ENCODE data around the gene ETV3. TPM values are rescaled to one million over a fixed set of nuclear protein-coding genes. Genes with fewer than 3 reads are reported as not detected.

ETV3 gene
- total RNA-seq, 2 experiments from 2014 or later = 30.9 to 32.4 TPM

DNA sequence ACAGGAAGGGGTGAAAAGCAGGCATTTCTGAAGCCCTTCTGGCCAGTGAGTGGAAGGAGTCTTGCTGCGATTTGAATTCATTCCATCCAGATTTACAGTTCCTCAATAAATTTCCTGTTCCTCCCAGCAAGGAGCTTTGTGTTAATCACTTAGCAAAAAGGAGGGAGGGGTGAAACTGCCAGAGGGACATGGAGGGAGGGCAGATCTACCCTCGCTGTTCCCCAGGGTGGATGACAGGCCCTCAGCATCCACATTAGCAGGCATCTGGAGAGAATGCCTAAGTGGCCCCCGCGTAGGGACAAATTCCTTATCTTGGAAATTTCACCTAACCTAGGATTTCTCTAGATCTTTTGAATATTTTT is 1.2 kb downstream of the ETV3 start:
- POLR2A ChIA-PET = interaction anchor here (1.0 to 1.1 kb wide), 2 partner anchors 14 to 19 kb away, joined by 3 read pairs; no protein-coding TSS in a partner anchor
- peaks cover 44% of the 10 kb centered on the region for H3K36me3 Mint-ChIP-seq
- intact Hi-C loops (cut with micrococcal nuclease) = no loop called here
- no peaks in the 10 kb centered on the region for H3K9me3 Mint-ChIP-seq
- DNase-seq = no peak
- H3K4me1 Mint-ChIP-seq (ENCODE audit: low read depth) = peaks cover 83% of the 10 kb centered on the region
- CTCF ChIA-PET = interaction anchor here (1.3 to 9.5 kb wide), 2 partner anchors 11 to 48 kb away, joined by 4 to 92 read pairs; no protein-coding TSS in a partner anchor
- H3K27me3 Mint-ChIP-seq = no peaks in the 10 kb centered on the region
- H3K27ac Mint-ChIP-seq = peak overlapping the region; percentile 88
- peak overlapping the region; percentile 98 for H3K4me3 Mint-ChIP-seq

DNA sequence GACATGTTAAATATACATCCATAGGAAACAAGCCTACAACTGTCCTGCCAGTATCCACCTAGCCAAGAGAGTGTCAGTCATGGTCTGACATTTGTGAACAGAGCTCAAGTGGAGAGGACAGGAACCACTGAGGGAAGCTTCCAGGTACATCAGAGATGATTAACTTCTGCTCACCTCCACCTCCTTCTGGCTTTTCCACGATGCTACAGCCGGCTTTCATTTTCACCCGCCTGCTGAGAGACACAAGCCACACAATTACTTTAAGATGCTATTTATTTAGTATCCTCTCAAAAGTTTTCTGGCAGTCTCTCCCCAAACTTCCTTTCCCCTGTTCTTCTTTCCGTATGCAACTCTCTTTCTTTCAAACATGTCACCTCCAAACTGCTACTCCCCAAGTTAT is 2.1 kb downstream of the ETV3 start:
- H3K27ac Mint-ChIP-seq = peak overlapping the region; percentile 88
- peak; percentile 37 for DNase-seq
- H3K9me3 Mint-ChIP-seq = no peaks in the 10 kb centered on the region
- CTCF ChIA-PET = interaction anchor here (1.3 to 9.5 kb wide), 4 partner anchors 9 to 47 kb away, joined by 4 to 92 read pairs (median 32); no protein-coding TSS in a partner anchor
- H3K4me3 Mint-ChIP-seq = peak overlapping the region; percentile 98
- POLR2A ChIA-PET = no interaction called here
- intact Hi-C loops (cut with micrococcal nuclease) = no loop called here
- H3K27me3 Mint-ChIP-seq = no peaks in the 10 kb centered on the region
- peaks cover 53% of the 10 kb centered on the region for H3K36me3 Mint-ChIP-seq
- peaks cover 87% of the 10 kb centered on the region for H3K4me1 Mint-ChIP-seq (ENCODE audit: low read depth)

DNA sequence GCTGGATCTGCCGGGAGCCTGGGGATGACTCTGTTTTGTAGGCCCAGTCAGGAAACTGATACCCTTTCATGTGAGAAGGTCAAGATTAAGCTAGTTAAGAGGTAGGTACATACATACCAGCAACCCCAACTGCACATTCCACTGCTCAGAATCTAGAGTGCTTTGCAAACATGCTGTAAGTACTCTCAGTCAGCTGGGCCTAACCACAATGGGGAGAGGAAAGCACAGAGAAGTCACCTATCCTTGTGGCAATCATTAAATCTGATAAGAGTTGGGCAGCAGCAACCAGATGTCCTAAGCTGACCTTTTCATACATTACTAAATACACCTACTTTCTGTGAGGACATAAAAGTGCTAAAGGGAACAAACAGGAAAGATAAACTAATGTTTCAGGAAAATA is 2.5 kb downstream of the ETV3 start:
- Mint-ChIP-seq H3K27me3 (no peaks in the 10 kb centered on the region), H3K9me3 (no peaks in the 10 kb centered on the region), H3K4me3 (peak overlapping the region; percentile 98), H3K36me3 (peaks cover 55% of the 10 kb centered on the region), H3K27ac (peak overlapping the region; percentile 68), H3K4me1 (ENCODE audit: low read depth) (peaks cover 82% of the 10 kb centered on the region)
- ChIA-PET CTCF (interaction anchor here (1.3 to 9.5 kb wide), 4 partner anchors 8 to 46 kb away, joined by 4 to 92 read pairs (median 32); no protein-coding TSS in a partner anchor), POLR2A (no interaction called here)
- no peak for DNase-seq
- intact Hi-C loops (cut with micrococcal nuclease) = no loop called here

DNA sequence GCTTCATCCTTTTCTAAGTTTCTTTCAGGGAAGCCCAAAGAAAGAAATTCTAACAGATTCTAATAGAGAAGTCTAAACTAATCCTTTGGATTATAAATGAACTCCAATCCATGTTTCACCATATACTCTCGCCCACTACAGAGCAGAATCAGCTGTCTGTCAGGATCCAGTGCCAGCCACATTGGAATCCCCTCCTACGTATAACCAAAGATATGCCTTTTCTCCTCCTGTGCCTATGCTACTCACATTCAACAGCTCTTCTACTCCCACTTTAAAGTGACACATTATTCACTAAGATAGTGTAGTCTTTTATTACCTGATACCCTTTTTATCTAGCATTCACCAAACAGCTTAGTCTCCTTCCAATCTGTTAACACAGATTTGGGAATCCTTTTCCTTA is 3.1 kb downstream of the ETV3 start:
- Mint-ChIP-seq H3K9me3 (no peaks in the 10 kb centered on the region), H3K4me3 (peak overlapping the region; percentile 98), H3K36me3 (peaks cover 58% of the 10 kb centered on the region), H3K27ac (peak overlapping the region; percentile 68), H3K4me1 (ENCODE audit: low read depth) (peaks cover 77% of the 10 kb centered on the region), H3K27me3 (no peaks in the 10 kb centered on the region)
- intact Hi-C loops (cut with micrococcal nuclease) = no loop called here
- POLR2A ChIA-PET = no interaction called here
- DNase-seq = no peak
- CTCF ChIA-PET = interaction anchor here (1.5 to 9.5 kb wide), 3 partner anchors 8 to 46 kb away, joined by 4 to 92 read pairs (median 60); no protein-coding TSS in a partner anchor

DNA sequence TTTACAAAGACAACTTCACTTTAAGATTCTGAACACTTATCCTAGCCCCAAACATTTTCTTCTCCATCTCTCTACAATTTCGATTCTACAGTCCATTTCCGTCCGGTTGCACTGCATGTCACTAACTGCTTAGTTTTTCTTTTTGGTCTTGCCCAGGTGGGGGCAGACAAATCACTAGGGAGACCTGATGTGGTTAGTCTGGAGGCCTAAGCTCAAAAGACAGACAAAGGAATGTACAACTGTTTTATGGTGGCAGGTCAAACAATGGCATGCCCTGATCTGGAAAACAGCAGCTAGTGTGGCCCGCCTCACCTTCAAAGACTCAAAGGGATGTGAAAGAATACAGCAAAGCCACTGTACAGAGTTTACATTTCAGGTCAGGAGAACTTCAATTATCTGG is 3.8 kb downstream of the ETV3 start:
- intact Hi-C loops (cut with micrococcal nuclease) = no loop called here
- H3K36me3 Mint-ChIP-seq = peaks cover 58% of the 10 kb centered on the region
- no peaks in the 10 kb centered on the region for H3K27me3 Mint-ChIP-seq
- H3K4me1 Mint-ChIP-seq (ENCODE audit: low read depth) = peaks cover 70% of the 10 kb centered on the region
- ChIA-PET POLR2A (interaction anchor here (1.1 kb wide), 1 partner anchor 22 kb away, joined by 3 read pairs; no protein-coding TSS in a partner anchor), CTCF (interaction anchor here (3.7 to 9.5 kb wide), 2 partner anchors 21 to 45 kb away, joined by 60 to 92 read pairs; no protein-coding TSS in a partner anchor)
- peak overlapping the region; percentile 6 for H3K4me3 Mint-ChIP-seq
- no peak for DNase-seq
- no peaks in the 10 kb centered on the region for H3K9me3 Mint-ChIP-seq
- peak overlapping the region; percentile 59 for H3K27ac Mint-ChIP-seq

DNA sequence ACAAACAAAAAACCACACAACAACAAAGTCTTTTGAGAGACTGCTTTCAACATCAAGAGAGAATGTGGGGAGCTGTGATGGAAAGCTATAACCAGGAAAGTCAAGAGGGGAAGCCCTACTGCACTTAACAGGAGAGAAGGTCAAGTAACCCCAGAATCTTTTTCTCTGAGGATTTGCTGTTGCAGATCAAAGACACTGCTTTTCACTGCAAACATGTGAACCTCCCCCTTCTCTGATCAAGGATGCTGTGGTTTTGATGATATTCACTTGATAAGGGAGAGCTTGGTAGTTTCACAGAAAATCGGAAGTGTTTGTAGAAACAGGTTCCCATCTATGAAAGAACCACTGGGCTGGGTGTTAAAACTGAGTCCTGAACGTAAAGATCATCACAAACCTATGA is 4.8 kb downstream of the ETV3 start:
- peaks cover 65% of the 10 kb centered on the region for H3K4me1 Mint-ChIP-seq (ENCODE audit: low read depth)
- peaks cover 60% of the 10 kb centered on the region for H3K36me3 Mint-ChIP-seq
- ChIA-PET POLR2A (interaction anchor here (1.1 kb wide), 1 partner anchor 23 kb away, joined by 3 read pairs; no protein-coding TSS in a partner anchor), CTCF (interaction anchor here (3.7 to 9.5 kb wide), 2 partner anchors 22 to 44 kb away, joined by 60 to 92 read pairs; no protein-coding TSS in a partner anchor)
- DNase-seq = no peak
- no peaks in the 10 kb centered on the region for H3K9me3 Mint-ChIP-seq
- peak overlapping the region; percentile 14 for H3K4me3 Mint-ChIP-seq
- H3K27me3 Mint-ChIP-seq = no peaks in the 10 kb centered on the region
- peak overlapping the region; percentile 59 for H3K27ac Mint-ChIP-seq
- intact Hi-C loops (cut with micrococcal nuclease) = no loop called here

DNA sequence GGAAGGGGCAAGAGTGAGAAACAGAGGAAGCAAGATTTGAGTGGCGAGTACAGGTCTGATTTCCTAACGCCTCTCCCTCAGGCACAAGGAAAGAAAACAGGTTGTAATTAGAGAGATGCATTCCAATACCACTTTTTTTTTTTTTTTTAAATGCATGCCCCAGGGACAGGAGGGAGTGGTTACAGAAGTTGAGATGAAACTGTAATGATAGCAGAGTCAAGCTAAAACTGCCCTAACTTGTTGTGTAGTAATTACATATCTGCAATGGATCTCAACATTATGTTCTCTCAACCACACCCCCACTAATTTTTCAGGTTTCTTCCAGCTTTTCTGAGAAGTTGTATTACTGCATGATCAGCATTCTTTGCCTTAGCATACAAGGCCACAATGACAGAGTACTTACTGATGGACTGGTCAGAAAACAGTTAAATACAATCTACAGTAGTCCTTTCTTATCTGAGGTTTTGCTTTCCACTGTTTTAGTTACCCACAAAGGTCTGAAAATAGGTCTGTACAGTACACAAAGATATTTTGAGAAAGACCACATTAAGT is 5.5 kb downstream of the ETV3 start:
- H3K27me3 Mint-ChIP-seq = no peaks in the 10 kb centered on the region
- H3K4me3 Mint-ChIP-seq = no peak overlapping the region
- POLR2A ChIA-PET = no interaction called here
- no peaks in the 10 kb centered on the region for H3K9me3 Mint-ChIP-seq
- peaks cover 67% of the 10 kb centered on the region for H3K4me1 Mint-ChIP-seq (ENCODE audit: low read depth)
- CTCF ChIA-PET = interaction anchor here (3.7 to 9.5 kb wide), 2 partner anchors 23 to 43 kb away, joined by 60 to 92 read pairs; no protein-coding TSS in a partner anchor
- peaks cover 66% of the 10 kb centered on the region for H3K36me3 Mint-ChIP-seq
- DNase-seq = no peak
- no peak overlapping the region for H3K27ac Mint-ChIP-seq
- intact Hi-C loops (cut with micrococcal nuclease) = no loop called here

DNA sequence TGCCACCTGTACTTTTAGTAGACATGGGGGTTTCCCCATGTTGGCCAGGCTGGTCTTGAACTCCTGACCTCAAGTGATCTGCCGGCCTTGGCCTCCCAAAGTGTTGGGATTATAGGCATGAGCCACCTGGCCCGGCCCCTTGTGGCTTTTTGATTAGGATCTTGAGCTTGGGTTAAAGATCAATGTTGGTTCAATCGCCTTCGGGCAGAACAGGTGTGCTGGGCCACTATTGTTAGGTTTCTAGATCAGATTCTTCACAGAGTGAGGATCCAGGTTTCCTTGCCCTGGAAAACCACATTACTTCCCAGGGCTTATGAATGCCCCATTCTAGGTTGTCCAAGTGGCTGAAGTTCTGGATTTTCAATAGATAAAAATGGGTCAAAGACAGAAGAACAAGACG is 6.1 kb downstream of the ETV3 start:
- Mint-ChIP-seq H3K4me1 (ENCODE audit: low read depth) (peaks cover 64% of the 10 kb centered on the region), H3K36me3 (peaks cover 65% of the 10 kb centered on the region), H3K27me3 (no peaks in the 10 kb centered on the region), H3K27ac (no peak overlapping the region), H3K9me3 (no peaks in the 10 kb centered on the region), H3K4me3 (no peak overlapping the region)
- POLR2A ChIA-PET = no interaction called here
- no peak for DNase-seq
- CTCF ChIA-PET = interaction anchor here (9.5 kb wide), 1 partner anchor 43 kb away, joined by 92 read pairs; no protein-coding TSS in a partner anchor
- intact Hi-C loops (cut with micrococcal nuclease) = no loop called here

DNA sequence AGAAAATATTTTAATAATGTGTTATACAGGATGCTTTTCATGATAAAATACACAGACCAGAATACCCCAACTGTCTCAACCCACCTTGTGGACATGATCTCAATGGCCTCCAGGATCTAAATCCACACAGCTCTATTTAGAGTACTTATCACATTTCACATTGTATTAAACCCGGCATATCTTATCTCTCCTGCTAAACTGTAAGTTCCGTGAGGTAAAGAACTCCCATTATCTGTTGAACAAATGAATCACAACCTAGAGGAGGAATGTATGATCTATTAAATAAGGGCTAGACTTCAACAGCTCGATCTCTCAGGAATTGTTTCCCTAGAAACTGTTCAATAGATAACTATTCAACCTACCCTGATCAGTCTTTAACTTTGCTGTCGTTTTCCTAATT is 6.9 kb downstream of the ETV3 start:
- no peaks in the 10 kb centered on the region for H3K27me3 Mint-ChIP-seq

DNA sequence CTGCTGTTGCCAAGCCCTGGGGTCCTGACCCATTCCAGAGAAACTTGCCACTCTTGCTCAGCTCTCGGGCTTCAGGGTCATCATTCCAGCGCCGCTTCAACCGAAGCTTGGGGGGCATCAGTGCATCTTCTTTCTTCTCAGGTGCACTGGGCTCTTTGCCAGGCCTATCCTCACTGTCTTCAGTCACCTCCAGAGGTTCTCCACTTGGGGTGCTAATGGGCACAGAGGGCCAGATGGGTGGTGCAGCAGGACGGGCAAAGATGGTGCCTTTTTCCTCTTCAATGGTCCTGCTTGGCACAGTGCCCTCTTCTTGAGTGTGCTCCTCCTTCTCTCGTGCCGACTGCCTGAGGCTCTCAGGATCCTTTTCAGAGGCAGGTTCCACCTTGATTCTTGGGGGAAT is 13.3 kb downstream of the ETV3 start:
- no peaks in the 10 kb centered on the region for H3K9me3 Mint-ChIP-seq
- H3K36me3 Mint-ChIP-seq = peaks cover 50% of the 10 kb centered on the region
- H3K4me1 Mint-ChIP-seq (ENCODE audit: low read depth) = peaks cover 25% of the 10 kb centered on the region
- CTCF ChIA-PET = interaction anchor here (2.4 to 2.6 kb wide), 2 partner anchors 32 to 35 kb away, joined by 7 to 14 read pairs; no protein-coding TSS in a partner anchor
- no peak for DNase-seq
- POLR2A ChIA-PET = no interaction called here
- no peak overlapping the region for H3K27ac Mint-ChIP-seq
- no peaks in the 10 kb centered on the region for H3K27me3 Mint-ChIP-seq
- intact Hi-C loops (cut with micrococcal nuclease) = no loop called here
- H3K4me3 Mint-ChIP-seq = no peak overlapping the region

More for the DNA sequence above, 6.9 kb downstream of the ETV3 start:
- ChIA-PET CTCF (interaction anchor here (9.5 kb wide), 1 partner anchor 42 kb away, joined by 92 read pairs; no protein-coding TSS in a partner anchor), POLR2A (no interaction called here)
- H3K4me3 Mint-ChIP-seq = no peak overlapping the region
- no peak overlapping the region for H3K27ac Mint-ChIP-seq
- DNase-seq = no peak
- H3K4me1 Mint-ChIP-seq (ENCODE audit: low read depth) = peaks cover 56% of the 10 kb centered on the region
- intact Hi-C loops (cut with micrococcal nuclease) = no loop called here
- no peaks in the 10 kb centered on the region for H3K9me3 Mint-ChIP-seq
- H3K36me3 Mint-ChIP-seq = peaks cover 69% of the 10 kb centered on the region

DNA sequence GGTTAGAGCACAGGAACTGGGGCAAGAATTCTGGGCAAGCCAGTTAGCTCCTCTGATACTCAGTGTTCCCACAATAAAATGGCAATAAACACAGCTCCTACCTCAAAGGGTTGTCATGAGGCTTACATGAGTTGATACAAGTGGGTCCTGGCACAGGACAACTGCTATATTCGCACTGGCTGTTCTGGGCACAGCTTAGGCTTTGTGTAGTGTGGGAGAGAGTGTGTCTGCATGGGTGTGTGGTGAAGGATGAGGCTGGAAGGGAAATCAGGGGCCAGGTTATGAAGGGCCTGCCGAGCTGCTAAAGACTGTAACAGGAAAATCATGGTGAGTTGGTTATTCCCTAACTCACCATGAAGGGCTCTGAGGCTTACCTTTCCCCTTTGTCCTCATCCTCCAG is 18.7 kb downstream of the ETV3 start:
- no peak for DNase-seq
- intact Hi-C loops (cut with micrococcal nuclease) = no loop called here
- Mint-ChIP-seq H3K27ac (no peak overlapping the region), H3K9me3 (no peaks in the 10 kb centered on the region), H3K27me3 (no peaks in the 10 kb centered on the region), H3K4me3 (no peak overlapping the region), H3K36me3 (peaks cover 20% of the 10 kb centered on the region), H3K4me1 (ENCODE audit: low read depth) (peaks cover 8% of the 10 kb centered on the region)
- CTCF ChIA-PET = interaction anchor here (0.8 kb wide), 1 partner anchor 29 kb away, joined by 3 read pairs; no protein-coding TSS in a partner anchor
- POLR2A ChIA-PET = no interaction called here

DNA sequence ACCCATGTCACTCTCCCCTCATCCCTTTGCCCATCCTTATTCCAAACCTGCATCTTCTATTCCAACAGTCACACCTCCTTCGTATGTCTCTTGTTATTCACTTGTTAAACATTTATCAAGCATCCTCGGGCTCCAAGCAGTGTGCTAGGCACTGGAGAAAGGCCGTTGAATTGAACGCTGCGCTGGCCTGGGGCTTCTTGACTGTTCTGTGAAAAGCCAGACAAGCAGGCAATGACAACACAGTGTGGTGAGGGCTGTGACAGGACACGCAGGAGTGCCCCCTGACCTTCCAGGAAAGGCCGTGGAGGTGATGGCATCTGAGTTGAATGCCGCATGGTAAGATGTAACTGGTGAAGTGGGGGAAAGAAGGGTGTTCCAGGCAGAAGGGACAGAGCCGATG is 19.2 kb downstream of the ETV3 start:
- intact Hi-C loops (cut with micrococcal nuclease) = no loop called here
- H3K9me3 Mint-ChIP-seq = no peaks in the 10 kb centered on the region
- H3K36me3 Mint-ChIP-seq = peaks cover 15% of the 10 kb centered on the region
- H3K4me1 Mint-ChIP-seq (ENCODE audit: low read depth) = peaks cover 5% of the 10 kb centered on the region
- H3K27me3 Mint-ChIP-seq = no peaks in the 10 kb centered on the region
- no peak for DNase-seq
- H3K27ac Mint-ChIP-seq = no peak overlapping the region
- ChIA-PET POLR2A (no interaction called here), CTCF (interaction anchor here (0.8 kb wide), 1 partner anchor 29 kb away, joined by 3 read pairs; no protein-coding TSS in a partner anchor)
- no peak overlapping the region for H3K4me3 Mint-ChIP-seq
